Smooth muscle cell (in vitro differentiated cells): ENCODE results near the gene MTA3. TPM values are rescaled to one million over a fixed set of nuclear protein-coding genes. Genes with fewer than 3 reads are reported as not detected.

Experiments used
- DNase-seq: peaks from one replicate; lab custom pipeline; 2025; ENCODE audit not compliant: unreplicated experiment; lab: John Stamatoyannopoulos, UW
- H2AFZ ChIP-seq: fragments of 200-600 bp; sonication (generic); 2 replicates; pipeline ENCODE4 v1.6.0; 2016; ENCODE audit warnings: antibody characterized with exemption, low read depth, mild to moderate bottlenecking
- H3F3A ChIP-seq: fragments of 200-600 bp; sonication (generic); 2 replicates; pipeline ENCODE4 v1.6.0; 2017; ENCODE audit warnings: antibody characterized with exemption, low read depth
- H3K27ac ChIP-seq: fragments of 200-600 bp; sonication (generic); 2 replicates; pipeline ENCODE4 v1.5.1; 2016; ENCODE audit warnings: low read depth, mild to moderate bottlenecking
- H3K27me3 ChIP-seq: fragments of 200-600 bp; sonication (generic); 2 replicates; pipeline ENCODE4 v1.6.1; 2016; ENCODE audit warnings: low read depth, mild to moderate bottlenecking
- H3K36me3 ChIP-seq: fragments of 200-600 bp; sonication (generic); 2 replicates; pipeline ENCODE4 v1.5.1; 2016; ENCODE audit warnings: low read depth
- H3K4me1 ChIP-seq: fragments of 200-600 bp; sonication (generic); 2 replicates; pipeline ENCODE4 v1.5.1; 2016; ENCODE audit warnings: low read depth
- H3K4me2 ChIP-seq: fragments of 200-600 bp; sonication (generic); 2 replicates; pipeline ENCODE4 v1.6.0; 2016; ENCODE audit warnings: mild to moderate bottlenecking
- H3K4me3 ChIP-seq: fragments of 200-600 bp; sonication (generic); 2 replicates; pipeline ENCODE4 v1.5.1; 2016; ENCODE audit warnings: mild to moderate bottlenecking
- H3K79me2 ChIP-seq: fragments of 200-600 bp; sonication (generic); 2 replicates; pipeline ENCODE4 v1.6.0; 2016; ENCODE audit warnings: low read depth, mild to moderate bottlenecking
- H3K9ac ChIP-seq: fragments of 200-600 bp; sonication (generic); 2 replicates; pipeline ENCODE4 v1.6.0; 2016; ENCODE audit warnings: low read depth
- H3K9me3 ChIP-seq: fragments of 200-600 bp; sonication (generic); replicated peaks from 2 replicates; pipeline ENCODE4 v1.5.1; 2016; ENCODE audit warnings: low read depth
- H4K20me1 ChIP-seq: fragments of 200-600 bp; sonication (generic); 2 replicates; pipeline ENCODE4 v1.6.0; 2016; ENCODE audit warnings: low read depth
- WGBS: methylation state at CpG from one replicate; pipeline ENCODE4 v1.1.7; 2016; ENCODE audit warnings: low lambda C conversion rate; 5-methylcytosine and 5-hydroxymethylcytosine counted together
- polyA plus RNA-seq: library from polyadenylated mRNA; unstranded; fragments of >200 nt; fragmentation: Nextera tagmentation; extraction: Ambion mirVana; gene quantifications from 2 replicates; pipeline ENCODE4 v1.2.1, GENCODE V29; 2016
- total RNA-seq: library from RNA; depleted of rRNA; stranded (reverse); fragments of >200 nt; gene quantifications from 2 replicates; pipeline ENCODE4 v1.2.3, GENCODE V29; 2014
- TF ChIP-seq, protein P1 (sequence below): fragments of 200-600 bp; sonication (generic); IDR thresholded peaks from 2 replicates; pipeline ENCODE4 v1.5.1; 2017; ENCODE audit warnings: borderline replicate concordance, mild to moderate bottlenecking, antibody characterized with exemption; ENCODE audit not compliant: insufficient read depth, poor library complexity, severe bottlenecking

The MTA3 gene
- total and polyA plus RNA-seq, 2 experiments from 2014 or later, result 27.5 to 29.8 TPM

DNA sequence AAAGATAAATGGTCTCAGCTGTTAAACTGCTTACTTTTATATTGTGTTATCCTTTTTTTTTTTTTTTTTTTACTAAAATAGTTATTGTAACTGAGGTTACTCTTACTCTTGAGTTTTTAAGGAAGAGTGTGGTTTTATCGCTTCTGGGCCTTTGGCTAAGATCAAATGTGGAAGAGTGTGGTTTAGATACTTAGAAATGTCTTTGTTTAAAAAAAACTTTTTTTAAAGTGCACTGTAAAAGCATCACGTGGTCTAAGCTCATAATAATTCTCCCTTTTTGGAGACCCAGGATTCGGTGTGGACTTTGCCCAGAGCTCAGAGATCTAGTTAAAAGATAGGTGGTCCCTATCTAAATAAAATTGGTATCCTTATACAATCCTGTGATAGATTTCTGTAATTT lies 207.4 kb downstream of the MTA3 start:
- H3K9ac ChIP-seq, result no peak overlapping the region
- H3K27me3 ChIP-seq, result no peaks in the 10 kb centered on the region
- H3F3A ChIP-seq, result no peaks in the 10 kb centered on the region
- no peaks in the 10 kb centered on the region for H3K36me3 ChIP-seq
- H3K9me3 ChIP-seq, result no peaks in the 10 kb centered on the region
- H3K4me1 ChIP-seq, result no peaks in the 10 kb centered on the region
- TF ChIP-seq, protein P1, sequence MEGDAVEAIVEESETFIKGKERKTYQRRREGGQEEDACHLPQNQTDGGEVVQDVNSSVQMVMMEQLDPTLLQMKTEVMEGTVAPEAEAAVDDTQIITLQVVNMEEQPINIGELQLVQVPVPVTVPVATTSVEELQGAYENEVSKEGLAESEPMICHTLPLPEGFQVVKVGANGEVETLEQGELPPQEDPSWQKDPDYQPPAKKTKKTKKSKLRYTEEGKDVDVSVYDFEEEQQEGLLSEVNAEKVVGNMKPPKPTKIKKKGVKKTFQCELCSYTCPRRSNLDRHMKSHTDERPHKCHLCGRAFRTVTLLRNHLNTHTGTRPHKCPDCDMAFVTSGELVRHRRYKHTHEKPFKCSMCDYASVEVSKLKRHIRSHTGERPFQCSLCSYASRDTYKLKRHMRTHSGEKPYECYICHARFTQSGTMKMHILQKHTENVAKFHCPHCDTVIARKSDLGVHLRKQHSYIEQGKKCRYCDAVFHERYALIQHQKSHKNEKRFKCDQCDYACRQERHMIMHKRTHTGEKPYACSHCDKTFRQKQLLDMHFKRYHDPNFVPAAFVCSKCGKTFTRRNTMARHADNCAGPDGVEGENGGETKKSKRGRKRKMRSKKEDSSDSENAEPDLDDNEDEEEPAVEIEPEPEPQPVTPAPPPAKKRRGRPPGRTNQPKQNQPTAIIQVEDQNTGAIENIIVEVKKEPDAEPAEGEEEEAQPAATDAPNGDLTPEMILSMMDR, result no peak
- no peak overlapping the region for H2AFZ ChIP-seq
- H3K4me2 ChIP-seq, result no peak overlapping the region
- H3K4me3 ChIP-seq, result no peak overlapping the region
- WGBS, result 93% methylated on average over 3 of the region's 3 CpGs
- no peak overlapping the region for H3K27ac ChIP-seq
- DNase-seq, result no peak
- no peaks in the 10 kb centered on the region for H3K79me2 ChIP-seq
- H4K20me1 ChIP-seq, result no peaks in the 10 kb centered on the region

DNA sequence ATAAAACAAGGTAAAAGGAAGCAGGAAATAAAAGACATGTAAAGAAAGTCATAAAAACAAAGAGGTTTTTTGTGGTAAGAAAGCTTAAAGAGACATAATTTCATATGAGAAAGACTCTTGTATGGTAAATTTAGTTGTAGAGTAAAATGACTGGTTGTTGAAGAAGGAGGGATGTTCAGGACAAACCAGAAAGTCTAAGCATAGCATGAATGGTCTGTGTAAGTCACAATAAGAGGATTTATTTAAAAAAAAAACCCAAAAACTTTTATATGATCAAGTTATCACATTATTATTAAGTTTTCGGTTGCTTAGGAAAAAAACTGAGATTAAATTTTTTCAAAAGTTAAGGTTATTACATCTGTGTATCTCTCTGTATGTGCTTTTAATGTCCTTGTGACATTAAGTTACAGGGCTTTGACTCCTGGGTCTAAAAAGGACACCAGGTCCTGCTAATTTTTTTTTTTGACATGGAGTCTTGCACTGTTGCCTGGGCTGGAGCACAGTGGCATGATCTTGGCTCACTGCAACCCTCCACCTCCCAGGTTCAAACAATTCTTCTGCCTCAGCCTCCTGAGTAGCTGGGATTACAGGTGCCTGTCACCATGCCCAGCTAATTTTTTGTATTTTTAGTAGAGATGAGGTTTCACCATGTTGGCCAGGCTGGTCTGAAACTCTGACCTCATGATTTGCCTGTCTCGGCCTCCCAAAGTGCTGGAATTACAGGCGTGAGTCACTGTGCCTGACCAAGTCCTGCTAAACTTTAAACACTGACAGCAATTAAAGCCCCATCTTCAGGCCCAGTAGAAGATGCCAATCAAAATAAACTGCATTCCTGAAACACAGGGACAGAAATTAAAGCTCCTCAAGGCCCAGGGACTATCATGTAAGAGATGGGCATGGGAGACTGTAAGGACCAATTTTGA lies 209.7 kb downstream of the MTA3 start:
- no peaks in the 10 kb centered on the region for H3F3A ChIP-seq
- TF ChIP-seq, protein P1, result no peak
- H3K27ac ChIP-seq, result no peak overlapping the region
- no peaks in the 10 kb centered on the region for H3K9me3 ChIP-seq
- H3K4me2 ChIP-seq, result no peak overlapping the region
- H3K79me2 ChIP-seq, result no peaks in the 10 kb centered on the region
- no peak overlapping the region for H2AFZ ChIP-seq
- no peaks in the 10 kb centered on the region for H3K27me3 ChIP-seq
- H3K36me3 ChIP-seq, result no peaks in the 10 kb centered on the region
- no peak for DNase-seq
- no peak overlapping the region for H3K9ac ChIP-seq
- H4K20me1 ChIP-seq, result no peaks in the 10 kb centered on the region
- WGBS, result 90% methylated on average over 3 of the region's 3 CpGs
- H3K4me1 ChIP-seq, result no peaks in the 10 kb centered on the region
- no peak overlapping the region for H3K4me3 ChIP-seq

DNA sequence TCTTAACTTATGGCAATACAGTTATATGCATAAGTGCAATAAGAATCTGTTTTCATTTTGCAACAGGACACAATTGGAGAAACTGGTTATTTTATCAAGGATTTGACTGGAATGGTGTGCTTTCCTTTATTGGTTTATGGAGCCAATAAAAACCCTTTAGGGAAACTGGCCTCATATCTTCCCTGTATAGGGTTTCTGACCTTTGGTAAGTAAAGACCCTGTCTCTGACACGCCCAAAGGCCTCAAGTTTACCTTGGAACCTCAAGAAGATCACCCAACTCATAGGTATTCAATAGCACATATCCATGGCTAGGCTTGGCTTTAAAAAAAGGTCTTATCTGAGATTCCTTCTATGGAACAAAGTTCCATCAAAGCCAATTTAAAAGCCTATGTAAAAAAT lies 212.7 kb downstream of the MTA3 start:
- H3K4me2 ChIP-seq, result no peak overlapping the region
- H3K9me3 ChIP-seq, result no peaks in the 10 kb centered on the region
- no peaks in the 10 kb centered on the region for H3K79me2 ChIP-seq
- H3K4me1 ChIP-seq, result peaks cover 2% of the 10 kb centered on the region
- TF ChIP-seq, protein P1, result no peak
- H2AFZ ChIP-seq, result no peak overlapping the region
- no peaks in the 10 kb centered on the region for H4K20me1 ChIP-seq
- H3K36me3 ChIP-seq, result no peaks in the 10 kb centered on the region
- H3F3A ChIP-seq, result no peaks in the 10 kb centered on the region
- no peak for DNase-seq
- H3K27ac ChIP-seq, result no peak overlapping the region
- WGBS, result 81% methylated on average over 1 of the region's 1 CpG
- no peak overlapping the region for H3K4me3 ChIP-seq
- H3K27me3 ChIP-seq, result no peaks in the 10 kb centered on the region
- H3K9ac ChIP-seq, result no peak overlapping the region
